Stomach (tissue), 4 donors: ENCODE measurements around the gene IKZF4.
"Not testable (repeated sequence)": the region's sequence is repeated elsewhere in the genome, so short reads cannot be mapped to it uniquely, and the experiment has no call there.

ENCODE experiments used
- POLR2A ChIP-seq, 4 donors: fragments of 450-650 bp; IDR thresholded peaks; one replicate each; pipeline ENCODE4 v1.6.1; 2016; ENCODE audit warnings: antibody characterized with exemption in 4 of 4, control low read depth in 2 of 4, mild to moderate bottlenecking in 1 of 4, moderate library complexity in 1 of 4
- POLR2AphosphoS5 ChIP-seq, 3 donors: sonication (generic); formaldehyde crosslinking; IDR thresholded peaks; one replicate each; pipeline ENCODE4 v1.6.1; 2016; ENCODE audit warnings: antibody characterized with exemption in 3 of 3
- TF ChIP-seq, protein P1 (sequence below), 7 experiments: fragments of 450-650 bp in 4 of 7; fragments of 200-600 bp in 3 of 7; sonication (generic) in 3 of 7; IDR thresholded peaks; one replicate each; pipeline ENCODE4 v1.5.1; 2016 to 2019; ENCODE audit warnings: antibody characterized with exemption in 7 of 7, control low read depth in 2 of 7, mild to moderate bottlenecking in 1 of 7

DNA sequence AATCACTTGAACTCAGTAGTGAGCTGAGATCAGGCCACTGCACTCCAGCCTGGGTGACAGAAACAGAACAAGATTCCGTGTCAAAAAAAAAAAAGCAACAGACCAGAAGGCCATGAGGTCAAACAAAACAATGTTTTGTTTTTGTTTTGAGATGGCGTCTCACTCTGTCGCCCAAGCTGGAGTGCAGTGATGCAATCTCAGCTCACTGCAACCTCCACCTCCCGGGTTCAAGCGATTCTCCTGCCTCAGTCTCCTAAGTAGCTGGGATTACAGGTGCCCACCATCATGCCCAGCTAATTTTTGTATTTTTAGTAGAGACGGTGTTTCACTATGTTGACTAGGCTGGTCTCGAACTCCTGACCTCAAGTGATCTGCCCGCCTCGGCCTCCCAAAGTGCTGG is 57.1 kb downstream of the IKZF4 start:
- TF ChIP-seq POLR2AphosphoS5, POLR2A (IDR thresholded peaks at IDR 0.05): not testable (repeated sequence)
- TF ChIP-seq, protein P1, sequence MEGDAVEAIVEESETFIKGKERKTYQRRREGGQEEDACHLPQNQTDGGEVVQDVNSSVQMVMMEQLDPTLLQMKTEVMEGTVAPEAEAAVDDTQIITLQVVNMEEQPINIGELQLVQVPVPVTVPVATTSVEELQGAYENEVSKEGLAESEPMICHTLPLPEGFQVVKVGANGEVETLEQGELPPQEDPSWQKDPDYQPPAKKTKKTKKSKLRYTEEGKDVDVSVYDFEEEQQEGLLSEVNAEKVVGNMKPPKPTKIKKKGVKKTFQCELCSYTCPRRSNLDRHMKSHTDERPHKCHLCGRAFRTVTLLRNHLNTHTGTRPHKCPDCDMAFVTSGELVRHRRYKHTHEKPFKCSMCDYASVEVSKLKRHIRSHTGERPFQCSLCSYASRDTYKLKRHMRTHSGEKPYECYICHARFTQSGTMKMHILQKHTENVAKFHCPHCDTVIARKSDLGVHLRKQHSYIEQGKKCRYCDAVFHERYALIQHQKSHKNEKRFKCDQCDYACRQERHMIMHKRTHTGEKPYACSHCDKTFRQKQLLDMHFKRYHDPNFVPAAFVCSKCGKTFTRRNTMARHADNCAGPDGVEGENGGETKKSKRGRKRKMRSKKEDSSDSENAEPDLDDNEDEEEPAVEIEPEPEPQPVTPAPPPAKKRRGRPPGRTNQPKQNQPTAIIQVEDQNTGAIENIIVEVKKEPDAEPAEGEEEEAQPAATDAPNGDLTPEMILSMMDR (IDR thresholded peaks at IDR 0.05) = not testable (repeated sequence)
